Panc1 (cell line): ENCODE results near the gene CELSR2.

ENCODE experiments used
- CTCF ChIP-seq: fragments of 450-650 bp; IDR thresholded peaks from 2 replicates; pipeline ENCODE4 v1.5.1; 2017; ENCODE audit warnings: mild to moderate bottlenecking
- REST ChIP-seq, 2 experiments: IDR thresholded peaks; 2 replicates each; pipeline ENCODE4 v1.6.1; 2011 to 2012; ENCODE audit warnings: low read depth in 2 of 2, control low read depth in 1 of 2, low read length in 1 of 2, mild to moderate bottlenecking in 1 of 2, moderate library complexity in 1 of 2; ENCODE audit not compliant: insufficient read depth in 1 of 2

GRCh38 chr1:109206339-109206738 is 43.0 kb upstream of the CELSR2 start:
- TF ChIP-seq CTCF (no peak), REST (IDR thresholded peaks at IDR 0.05; ENCODE audit: insufficient read depth in 1 of 2, low read depth in 2 of 2, low read length in 1 of 2) (no peak)
